NT2/D1 (cell line): Measurements from ENCODE around the gene CEP112.

ENCODE experiments used
- DNase-seq: peaks from one replicate; pipeline ENCODE4 v3.0.0-alpha.2; 2011; ENCODE audit warnings: low read depth, low spot score
- H3K27me3 ChIP-seq: 2 replicates; pipeline ENCODE4 v1.6.0; 2011; ENCODE audit warnings: mild to moderate bottlenecking; ENCODE audit not compliant: insufficient read length, insufficient read depth
- H3K36me3 ChIP-seq: 2 replicates; pipeline ENCODE4 v1.6.1; 2011; ENCODE audit warnings: mild to moderate bottlenecking, low read length, mixed read lengths; ENCODE audit not compliant: insufficient read depth, insufficient read length
- H3K4me1 ChIP-seq: 2 replicates; pipeline ENCODE4 v1.5.1; 2011; ENCODE audit not compliant: insufficient read depth, insufficient read length
- H3K4me3 ChIP-seq: 2 replicates; pipeline ENCODE4 v1.5.1; 2011; ENCODE audit warnings: low read depth; ENCODE audit not compliant: insufficient read length
- H3K9ac ChIP-seq: 2 replicates; pipeline ENCODE4 v1.6.0; 2011; ENCODE audit warnings: low read depth; ENCODE audit not compliant: insufficient read length
- H3K9me3 ChIP-seq: 2 replicates; pipeline ENCODE4 v1.5.1; 2011; ENCODE audit warnings: mild to moderate bottlenecking, low read length; ENCODE audit not compliant: insufficient read depth
- SUZ12 ChIP-seq: IDR thresholded peaks from 2 replicates; pipeline ENCODE4 v1.6.1; 2011; ENCODE audit not compliant: insufficient read length, insufficient read depth; ENCODE audit errors: extremely low read depth
- YY1 ChIP-seq: IDR thresholded peaks from 2 replicates; pipeline ENCODE4 v1.6.1; 2011; ENCODE audit not compliant: insufficient read length, insufficient read depth
- ZNF274 ChIP-seq: IDR thresholded peaks from 2 replicates; pipeline ENCODE4 v1.6.1; 2011; ENCODE audit warnings: mild to moderate bottlenecking, low read depth, low read length

Gene CEP112

DNA sequence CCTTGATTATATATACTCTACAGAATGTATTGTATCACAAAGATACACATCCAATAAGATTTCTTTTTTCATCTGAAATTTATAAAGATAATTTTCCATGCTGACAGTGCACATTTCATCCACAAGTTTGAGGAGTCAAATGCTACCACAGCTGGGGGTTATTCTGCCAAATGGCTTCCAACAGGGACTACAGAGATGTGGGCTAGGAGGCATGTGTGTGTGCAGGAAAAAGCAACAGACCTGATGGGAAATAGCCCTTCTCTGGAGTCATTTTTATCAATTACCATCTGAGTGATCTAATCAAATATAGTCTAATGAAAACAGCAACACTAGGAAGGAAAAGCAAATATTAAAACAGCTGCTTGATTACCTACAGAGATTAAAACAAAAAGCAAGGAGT is 290.5 kb downstream of the CEP112 start:
- Histone ChIP-seq H3K4me3 (no peak overlapping the region), H3K9me3 (no peaks in the 10 kb centered on the region), H3K9ac (no peak overlapping the region), H3K36me3 (no peaks in the 10 kb centered on the region), H3K4me1 (no peaks in the 10 kb centered on the region), H3K27me3 (no peaks in the 10 kb centered on the region)
- TF ChIP-seq SUZ12: no peak
- TF ChIP-seq ZNF274: no peak
- no peak for TF ChIP-seq YY1
- DNase-seq: no peak

DNA sequence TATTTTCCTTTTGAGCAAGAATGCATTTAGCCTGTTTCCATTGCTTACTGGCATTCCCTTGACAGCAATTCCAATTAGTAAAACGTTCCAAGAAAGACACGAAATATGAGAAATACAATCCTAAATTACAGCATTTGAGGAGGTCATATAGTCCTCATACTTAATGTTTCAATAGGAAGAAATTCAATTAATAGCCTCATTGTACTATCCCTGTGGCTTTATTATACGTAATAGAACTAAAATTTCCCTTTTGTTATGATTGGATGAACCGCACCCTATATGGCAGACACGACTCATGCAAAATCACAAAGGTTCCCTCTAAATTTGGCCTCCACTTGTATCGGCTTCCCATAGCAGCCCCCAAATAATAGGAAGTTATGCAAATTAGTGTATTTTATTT is 291.7 kb downstream of the CEP112 start:
- TF ChIP-seq SUZ12: no peak
- no peak for TF ChIP-seq YY1
- no peak for TF ChIP-seq ZNF274
- no peak for DNase-seq

DNA sequence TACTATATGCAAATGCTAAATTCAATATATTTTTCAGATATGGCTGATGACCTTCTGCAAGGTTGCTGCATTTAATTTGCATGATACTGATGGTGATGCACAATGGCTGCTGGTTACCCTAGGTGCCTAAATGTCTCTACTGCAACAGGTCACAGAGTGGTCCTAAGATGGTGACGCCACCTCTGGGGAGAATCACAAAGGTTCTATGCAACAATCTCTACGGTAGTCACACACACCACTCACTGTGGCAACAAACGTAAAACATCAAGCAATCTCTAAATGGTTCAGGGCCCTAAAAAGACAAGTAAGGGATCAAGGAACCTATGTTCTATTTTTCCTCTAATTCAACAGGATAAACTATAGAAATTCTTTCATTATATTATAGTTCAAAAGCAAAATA is 293.3 kb downstream of the CEP112 start:
- H3K9ac ChIP-seq: no peak overlapping the region
- H3K4me3 ChIP-seq: no peak overlapping the region
- TF ChIP-seq ZNF274: no peak
- TF ChIP-seq SUZ12: no peak
- no peak for TF ChIP-seq YY1

More for the DNA sequence above, 291.7 kb downstream of the CEP112 start:
- no peaks in the 10 kb centered on the region for H3K27me3 ChIP-seq
- no peaks in the 10 kb centered on the region for H3K4me1 ChIP-seq
- H3K9me3 ChIP-seq: no peaks in the 10 kb centered on the region
- no peaks in the 10 kb centered on the region for H3K36me3 ChIP-seq
- H3K9ac ChIP-seq: no peak overlapping the region
- H3K4me3 ChIP-seq: no peak overlapping the region

DNA sequence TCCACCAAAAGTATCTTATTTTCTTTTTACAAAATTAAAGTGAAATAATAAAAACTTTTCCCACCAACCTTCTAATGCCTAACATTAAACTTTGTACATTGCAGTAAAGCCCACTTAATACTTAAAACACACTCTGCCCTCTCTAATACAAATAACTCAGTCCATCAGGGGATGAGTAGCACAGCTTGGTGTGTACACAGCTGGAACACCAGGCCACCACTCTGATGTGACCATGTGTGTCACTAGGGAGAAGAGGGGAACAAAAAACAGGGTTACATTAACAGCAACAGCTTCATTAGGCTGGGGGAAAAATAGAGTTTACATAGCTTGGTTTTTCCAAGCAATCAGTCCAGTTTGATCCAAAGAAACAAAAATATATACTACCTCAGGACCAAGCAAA is 295.0 kb downstream of the CEP112 start:
- Histone ChIP-seq H3K27me3 (no peaks in the 10 kb centered on the region), H3K9ac (no peak overlapping the region), H3K9me3 (no peaks in the 10 kb centered on the region), H3K4me3 (no peak overlapping the region), H3K36me3 (no peaks in the 10 kb centered on the region), H3K4me1 (no peaks in the 10 kb centered on the region)
- no peak for DNase-seq
- TF ChIP-seq YY1 (no peak), SUZ12 (no peak), ZNF274 (no peak)

More for the DNA sequence above, 293.3 kb downstream of the CEP112 start:
- Histone ChIP-seq H3K36me3 (no peaks in the 10 kb centered on the region), H3K27me3 (no peaks in the 10 kb centered on the region), H3K9me3 (no peaks in the 10 kb centered on the region), H3K4me1 (no peaks in the 10 kb centered on the region)
- no peak for DNase-seq

DNA sequence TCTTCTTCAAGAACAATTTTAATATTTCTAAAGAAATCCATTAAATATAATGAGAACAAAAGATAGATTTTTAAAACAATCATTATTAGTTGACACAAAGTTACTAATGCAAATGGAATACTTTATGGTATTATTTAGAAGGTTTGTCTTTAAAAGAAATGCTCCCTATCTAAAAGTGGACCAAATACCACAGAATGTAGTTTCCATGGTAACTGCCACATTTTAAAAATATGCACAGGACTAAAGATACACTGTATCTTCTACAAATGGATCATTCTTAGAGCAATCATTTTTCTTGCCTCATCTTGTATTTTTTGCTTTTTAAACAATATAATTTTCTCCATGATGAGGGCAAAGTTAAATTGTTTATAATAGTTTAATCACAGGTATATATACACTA is 296.0 kb downstream of the CEP112 start:
- Histone ChIP-seq H3K36me3 (no peaks in the 10 kb centered on the region), H3K4me3 (no peak overlapping the region), H3K9me3 (no peaks in the 10 kb centered on the region), H3K4me1 (no peaks in the 10 kb centered on the region), H3K27me3 (no peaks in the 10 kb centered on the region), H3K9ac (no peak overlapping the region)
- no peak for DNase-seq
- TF ChIP-seq YY1 (no peak), ZNF274 (no peak), SUZ12 (no peak)

DNA sequence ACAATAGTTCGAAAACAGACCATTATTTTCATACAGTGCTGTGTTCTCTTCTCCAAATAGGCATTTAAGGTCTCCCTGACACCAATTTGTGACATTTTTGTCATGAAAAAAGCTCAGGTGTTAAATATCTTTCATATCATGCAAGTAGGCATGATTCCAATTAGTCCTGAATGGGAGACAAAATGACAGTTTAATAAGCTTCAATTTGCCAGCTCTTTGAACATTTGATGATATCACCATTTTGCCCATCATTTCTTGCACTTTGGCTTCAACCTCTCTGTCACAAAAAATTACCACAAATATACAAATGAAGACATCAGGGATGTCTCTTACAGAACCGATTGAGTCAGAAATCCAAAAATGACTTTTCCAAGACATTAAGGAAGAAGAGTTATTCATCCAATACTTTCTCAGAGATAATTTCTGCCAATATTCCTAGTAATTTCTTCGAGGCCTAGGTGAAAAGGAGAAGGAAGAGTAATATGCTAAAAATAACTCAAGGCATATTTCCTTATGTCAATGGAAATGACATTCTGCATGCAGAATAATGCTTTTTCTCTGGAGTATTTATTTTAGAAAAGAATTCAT is 298.1 kb downstream of the CEP112 start:
- no peak for DNase-seq
- TF ChIP-seq ZNF274 (no peak), YY1 (no peak), SUZ12 (no peak)
- no peaks in the 10 kb centered on the region for H3K36me3 ChIP-seq

DNA sequence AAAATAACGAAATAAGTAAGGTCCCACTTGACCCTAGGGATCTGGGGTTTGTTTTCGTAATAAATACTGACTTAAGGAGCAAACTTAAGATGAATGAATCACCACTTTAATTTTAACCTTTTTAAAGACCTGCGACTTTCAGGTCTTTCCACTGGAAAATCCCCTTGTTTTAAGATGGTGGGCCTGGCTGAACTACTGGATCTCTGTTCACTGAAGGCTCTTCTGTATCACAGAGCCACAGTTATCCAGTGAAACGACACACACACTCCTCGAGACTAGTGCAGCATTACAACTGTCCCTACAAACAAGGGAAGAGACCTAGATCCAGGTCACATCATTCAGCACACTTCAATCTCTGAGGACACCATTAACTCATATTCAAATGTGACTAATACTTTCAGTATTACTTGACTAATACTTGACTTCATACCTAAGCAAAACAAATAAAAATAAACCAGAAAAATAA is 299.0 kb downstream of the CEP112 start:
- no peaks in the 10 kb centered on the region for H3K27me3 ChIP-seq

More for the DNA sequence above, 298.1 kb downstream of the CEP112 start:
- no peak overlapping the region for H3K9ac ChIP-seq
- no peaks in the 10 kb centered on the region for H3K27me3 ChIP-seq
- H3K4me1 ChIP-seq: no peaks in the 10 kb centered on the region
- H3K9me3 ChIP-seq: no peaks in the 10 kb centered on the region
- H3K4me3 ChIP-seq: no peak overlapping the region

More for the DNA sequence above, 299.0 kb downstream of the CEP112 start:
- Histone ChIP-seq H3K9me3 (no peaks in the 10 kb centered on the region), H3K4me1 (no peaks in the 10 kb centered on the region), H3K9ac (no peak overlapping the region), H3K36me3 (no peaks in the 10 kb centered on the region), H3K4me3 (no peak overlapping the region)
- no peak for DNase-seq
- TF ChIP-seq SUZ12: no peak
- no peak for TF ChIP-seq YY1
- no peak for TF ChIP-seq ZNF274
